Measurements from ENCODE around the gene NPAT. TPM values are rescaled to one million over a fixed set of nuclear protein-coding genes. Genes with fewer than 3 reads are reported as not detected.
A peak's percentile ranks its signal among the peaks of the same experiment; 100 is the strongest.
"Not testable (repeated sequence)": the region's sequence is repeated elsewhere in the genome, so short reads cannot be mapped to it uniquely, and the experiment has no call there.

NPAT gene
- total RNA-seq, 2 experiments from 2014 or later = 28.4 to 45.2 TPM

DNA sequence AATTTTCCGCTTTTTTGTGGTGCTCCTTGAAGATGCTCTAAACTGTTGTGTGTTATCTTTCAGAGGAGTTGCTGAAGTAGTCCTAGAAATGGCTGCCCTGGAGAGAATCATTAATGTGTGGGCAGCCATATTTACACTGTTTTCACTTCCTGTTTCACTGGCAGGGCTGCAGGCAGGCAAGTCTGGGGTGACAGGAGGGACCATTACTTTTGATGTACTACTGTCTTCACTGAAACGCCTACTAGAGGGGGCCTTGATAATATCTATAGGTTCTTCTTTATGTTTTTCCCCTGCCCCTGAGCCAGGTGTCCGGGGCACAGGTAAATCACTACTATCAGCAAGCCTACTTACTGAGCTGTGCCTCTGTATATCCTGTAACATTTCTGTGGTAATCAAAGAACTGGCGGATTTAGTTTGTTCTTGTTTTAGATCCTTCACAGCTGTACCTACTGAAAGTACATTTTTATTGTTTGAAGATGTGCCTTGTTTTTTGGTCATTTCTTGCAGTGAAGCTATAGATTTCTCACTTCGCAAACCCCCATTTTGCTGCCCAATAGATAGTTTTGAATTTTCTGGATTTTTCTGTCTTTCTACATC is 61.4 kb downstream of the NPAT start:
- H3K36me3 Mint-ChIP-seq (ENCODE audit: low read depth) = peaks cover 37% of the 10 kb centered on the region
- H3K4me3 Mint-ChIP-seq = no peak overlapping the region
- no peaks in the 10 kb centered on the region for H3K27me3 Mint-ChIP-seq
- ChIA-PET CTCF (interaction anchor here (1.1 to 1.3 kb wide), 2 partner anchors 11 to 14 kb away, joined by 3 to 6 read pairs; no protein-coding TSS in a partner anchor), POLR2A (interaction anchor here (0.6 kb wide), 1 partner anchor 16 kb away, joined by 3 read pairs; no protein-coding TSS in a partner anchor)
- intact Hi-C loops (cut with DNase I, micrococcal nuclease) = no loop called here
- H3K27ac Mint-ChIP-seq = peak overlapping the region; percentile 64
- peak; percentile 57 for ATAC-seq
- DNase-seq = peak; percentile 13
- no peaks in the 10 kb centered on the region for H3K9me3 Mint-ChIP-seq (ENCODE audit: low read depth)
- peaks cover 12% of the 10 kb centered on the region for H3K4me1 Mint-ChIP-seq

DNA sequence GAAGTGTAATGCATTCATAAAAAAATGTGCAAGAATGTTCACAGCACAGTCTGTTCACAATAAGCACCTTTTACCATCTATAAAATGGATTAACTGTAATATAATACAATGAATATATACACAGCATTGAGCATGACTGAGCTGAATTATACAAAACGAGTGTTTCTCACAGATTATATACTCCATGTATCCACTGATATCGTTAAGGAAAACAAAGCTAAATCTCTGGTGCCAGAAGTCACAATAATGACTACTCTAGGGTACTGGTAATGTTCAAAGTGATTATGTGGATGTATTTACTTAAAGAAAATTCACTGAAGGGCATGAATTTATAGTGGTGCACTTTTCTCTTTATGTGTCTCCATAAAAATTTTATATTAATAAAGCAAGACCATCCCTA is 67.8 kb downstream of the NPAT start:
- H3K4me3 Mint-ChIP-seq = no peak overlapping the region
- intact Hi-C loops (cut with DNase I, micrococcal nuclease) = no loop called here
- H3K4me1 Mint-ChIP-seq = no peaks in the 10 kb centered on the region
- CTCF ChIA-PET = no interaction called here
- H3K27ac Mint-ChIP-seq = no peak overlapping the region
- no peaks in the 10 kb centered on the region for H3K9me3 Mint-ChIP-seq (ENCODE audit: low read depth)
- DNase-seq (no peak), ATAC-seq (no peak)
- no peaks in the 10 kb centered on the region for H3K27me3 Mint-ChIP-seq
- peaks cover 30% of the 10 kb centered on the region for H3K36me3 Mint-ChIP-seq (ENCODE audit: low read depth)
- POLR2A ChIA-PET = no interaction called here

GRCh38 chr11:108148556-108148955 is 73.9 kb downstream of the NPAT start:
- CTCF ChIA-PET = interaction anchor here (1.0 to 1.2 kb wide), 2 partner anchors 11 to 23 kb away, joined by 5 to 6 read pairs; no protein-coding TSS in a partner anchor
- peak overlapping the region; percentile 65 for H3K27ac Mint-ChIP-seq
- H3K4me1 Mint-ChIP-seq = peaks cover 12% of the 10 kb centered on the region
- H3K4me3 Mint-ChIP-seq = no peak overlapping the region
- ATAC-seq = no peak
- no peaks in the 10 kb centered on the region for H3K9me3 Mint-ChIP-seq (ENCODE audit: low read depth)
- DNase-seq = no peak
- intact Hi-C loops (cut with DNase I, micrococcal nuclease) = no loop called here
- POLR2A ChIA-PET = no interaction called here
- peaks cover 61% of the 10 kb centered on the region for H3K36me3 Mint-ChIP-seq (ENCODE audit: low read depth)
- no peaks in the 10 kb centered on the region for H3K27me3 Mint-ChIP-seq

DNA sequence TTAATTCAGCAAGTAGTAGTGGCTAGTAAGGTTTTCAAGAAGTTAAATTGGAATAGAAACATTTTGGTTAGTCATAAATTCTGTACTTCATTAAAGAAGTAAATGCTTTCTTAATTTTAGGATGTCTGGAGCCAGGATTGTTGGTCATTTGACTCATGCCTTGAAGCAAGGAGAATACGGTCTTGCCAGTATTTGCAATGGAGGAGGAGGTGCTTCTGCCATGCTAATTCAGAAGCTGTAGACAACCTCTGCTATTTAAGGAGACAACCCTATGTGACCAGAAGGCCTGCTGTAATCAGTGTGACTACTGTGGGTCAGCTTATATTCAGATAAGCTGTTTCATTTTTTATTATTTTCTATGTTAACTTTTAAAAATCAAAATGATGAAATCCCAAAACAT is 75.3 kb downstream of the NPAT start:
- intact Hi-C loops (cut with DNase I, micrococcal nuclease) = no loop called here
- ChIA-PET CTCF (interaction anchor here (0.7 to 1.2 kb wide), 3 partner anchors 10 to 139 kb away, joined by 3 read pairs; partner anchors contain the start of gene CUL5), POLR2A (no interaction called here)
- Mint-ChIP-seq H3K27ac (peak overlapping the region; percentile 19), H3K36me3 (ENCODE audit: low read depth) (peaks cover 63% of the 10 kb centered on the region), H3K9me3 (ENCODE audit: low read depth) (no peaks in the 10 kb centered on the region), H3K27me3 (no peaks in the 10 kb centered on the region), H3K4me3 (no peak overlapping the region), H3K4me1 (peaks cover 12% of the 10 kb centered on the region)
- DNase-seq (no peak), ATAC-seq (no peak)

DNA sequence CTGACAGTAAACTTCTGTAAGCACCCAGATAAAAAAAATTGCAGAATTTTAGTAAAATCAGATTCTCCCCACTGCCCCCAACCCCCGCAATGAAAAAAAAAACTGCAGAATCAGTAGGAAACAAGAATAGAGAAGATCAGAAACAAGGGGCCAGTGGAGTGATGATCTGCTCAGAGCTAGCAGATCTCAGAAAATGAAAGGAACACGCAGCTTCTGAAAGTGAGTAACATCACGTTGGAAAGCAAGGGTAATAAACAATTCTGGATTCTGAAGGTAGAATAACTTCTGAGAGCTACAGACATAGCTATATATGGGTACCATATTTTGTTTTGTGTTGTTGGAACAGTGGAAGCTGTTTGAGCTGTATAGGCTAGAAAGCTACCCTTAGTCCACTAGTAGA is 77.8 kb downstream of the NPAT start:
- no peaks in the 10 kb centered on the region for H3K27me3 Mint-ChIP-seq
- intact Hi-C loops (cut with DNase I, micrococcal nuclease) = loop anchor here in 1 of 2 experiments (5.0 kb wide), 1 partner anchor 48 kb away; no protein-coding TSS in a partner anchor
- DNase-seq = no peak
- ATAC-seq = peak; percentile 70
- ChIA-PET CTCF (interaction anchor here (0.5 to 0.9 kb wide), 3 partner anchors 26 to 504 kb away, joined by 3 to 6 read pairs (median 3); no protein-coding TSS in a partner anchor), POLR2A (interaction anchor here (0.6 kb wide), 1 partner anchor 42 kb away, joined by 5 read pairs; no protein-coding TSS in a partner anchor)
- peaks cover 63% of the 10 kb centered on the region for H3K36me3 Mint-ChIP-seq (ENCODE audit: low read depth)
- no peaks in the 10 kb centered on the region for H3K9me3 Mint-ChIP-seq (ENCODE audit: low read depth)
- peaks cover 12% of the 10 kb centered on the region for H3K4me1 Mint-ChIP-seq
- peak overlapping the region; percentile 52 for H3K27ac Mint-ChIP-seq
- no peak overlapping the region for H3K4me3 Mint-ChIP-seq

- Mint-ChIP-seq H3K27ac (no peak overlapping the region), H3K4me3 (no peak overlapping the region), H3K27me3 (no peaks in the 10 kb centered on the region), H3K36me3 (ENCODE audit: low read depth) (peaks cover 59% of the 10 kb centered on the region), H3K4me1 (peaks cover 17% of the 10 kb centered on the region), H3K9me3 (ENCODE audit: low read depth) (no peaks in the 10 kb centered on the region)
- no peak for ATAC-seq
- no peak for DNase-seq
- ChIA-PET CTCF (interaction anchor here (1.5 to 1.6 kb wide), 2 partner anchors 24 to 29 kb away, joined by 4 to 6 read pairs; no protein-coding TSS in a partner anchor), POLR2A (no interaction called here)
- intact Hi-C loops (cut with DNase I, micrococcal nuclease) = loop anchor here in 1 of 2 experiments (5.0 kb wide), 1 partner anchor 50 kb away; no protein-coding TSS in a partner anchor
Observed at GRCh38 chr11:108142304-108142703, 80.1 kb downstream of the NPAT start.

DNA sequence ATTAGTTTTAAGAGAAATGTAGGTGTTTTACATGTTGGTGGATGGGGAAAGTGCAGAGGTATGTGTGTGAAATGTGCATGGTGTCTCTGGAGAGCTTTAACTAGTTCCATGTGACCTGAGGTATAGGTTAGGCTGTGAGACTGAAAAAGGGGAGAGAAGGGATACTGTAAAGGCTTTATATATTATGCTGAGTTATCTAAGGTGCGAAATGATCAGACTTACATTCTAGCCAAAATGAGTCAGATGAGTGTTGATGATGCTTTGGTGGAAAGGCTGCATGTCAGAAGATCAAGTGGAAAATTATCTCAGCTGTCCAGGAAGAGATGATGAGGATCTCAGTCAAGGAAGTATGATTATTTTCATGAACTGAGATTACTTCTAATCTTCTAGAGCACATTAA is 85.2 kb downstream of the NPAT start:
- Mint-ChIP-seq H3K27ac (peak overlapping the region; percentile 75), H3K4me1 (peaks cover 26% of the 10 kb centered on the region), H3K27me3 (no peaks in the 10 kb centered on the region), H3K4me3 (no peak overlapping the region), H3K9me3 (ENCODE audit: low read depth) (no peaks in the 10 kb centered on the region), H3K36me3 (ENCODE audit: low read depth) (peaks cover 38% of the 10 kb centered on the region)
- intact Hi-C loops (cut with DNase I, micrococcal nuclease) = loop anchor here (2.0 to 5.0 kb wide), 4 partner anchors 86 to 510 kb away; partner anchors contain the start of genes ATM (in 1 of the 2), C11orf65 (in 1 of the 2) and NPAT (in 1 of the 2)
- DNase-seq (no peak), ATAC-seq (peak; percentile 74)
- ChIA-PET CTCF (interaction anchor here (1.3 to 1.4 kb wide), 2 partner anchors 9 to 11 kb away, joined by 3 to 5 read pairs; no protein-coding TSS in a partner anchor), POLR2A (no interaction called here)

- ATAC-seq (peak; percentile 60), DNase-seq (peak; percentile 60)
- no peak overlapping the region for H3K4me3 Mint-ChIP-seq
- H3K36me3 Mint-ChIP-seq (ENCODE audit: low read depth) = peaks cover 38% of the 10 kb centered on the region
- no peaks in the 10 kb centered on the region for H3K27me3 Mint-ChIP-seq
- H3K9me3 Mint-ChIP-seq (ENCODE audit: low read depth) = no peaks in the 10 kb centered on the region
- ChIA-PET CTCF (interaction anchor here (0.5 kb wide), 1 partner anchor 262 kb away, joined by 3 read pairs; no protein-coding TSS in a partner anchor), POLR2A (no interaction called here)
- H3K27ac Mint-ChIP-seq = peak overlapping the region; percentile 80
- H3K4me1 Mint-ChIP-seq = peaks cover 26% of the 10 kb centered on the region
- intact Hi-C loops (cut with DNase I, micrococcal nuclease) = loop anchor here (1.0 to 5.0 kb wide), 5 partner anchors 86 to 511 kb away; partner anchors contain the start of genes NPAT (in 2 of the 2), ATM (in 1 of the 2) and C11orf65 (in 1 of the 2)
Observed at GRCh38 chr11:108135845-108136544, 86.4 kb downstream of the NPAT start.

- CTCF ChIA-PET; H3K9me3 Mint-ChIP-seq (ENCODE audit: low read depth); intact Hi-C loops (cut with DNase I, micrococcal nuclease); H3K27me3 Mint-ChIP-seq; POLR2A ChIA-PET; ATAC-seq; H3K4me3 Mint-ChIP-seq; DNase-seq; H3K27ac Mint-ChIP-seq: not testable (repeated sequence)
- Mint-ChIP-seq H3K36me3 (ENCODE audit: low read depth) (peaks cover 36% of the 10 kb centered on the region), H3K4me1 (peaks cover 23% of the 10 kb centered on the region)
Observed at GRCh38 chr11:108132993-108133538, 89.4 kb downstream of the NPAT start.

GRCh38 chr11:108131993-108132392 is 90.4 kb downstream of the NPAT start:
- Mint-ChIP-seq H3K36me3 (ENCODE audit: low read depth) (peaks cover 37% of the 10 kb centered on the region), H3K9me3 (ENCODE audit: low read depth) (no peaks in the 10 kb centered on the region), H3K4me3 (no peak overlapping the region), H3K4me1 (peaks cover 17% of the 10 kb centered on the region), H3K27ac (peak overlapping the region; percentile 66), H3K27me3 (no peaks in the 10 kb centered on the region)
- DNase-seq (no peak), ATAC-seq (no peak)
- intact Hi-C loops (cut with DNase I, micrococcal nuclease) = no loop called here
- ChIA-PET POLR2A (no interaction called here), CTCF (no interaction called here)

GRCh38 chr11:108128772-108129171 is 93.7 kb downstream of the NPAT start:
- POLR2A ChIA-PET = interaction anchor here (0.5 kb wide), 1 partner anchor 93 kb away, joined by 3 read pairs; the partner anchor contains the start of gene NPAT
- DNase-seq (no peak), ATAC-seq (no peak)
- Mint-ChIP-seq H3K4me1 (peaks cover 15% of the 10 kb centered on the region), H3K4me3 (no peak overlapping the region), H3K27ac (no peak overlapping the region), H3K27me3 (no peaks in the 10 kb centered on the region), H3K36me3 (ENCODE audit: low read depth) (peaks cover 44% of the 10 kb centered on the region), H3K9me3 (ENCODE audit: low read depth) (no peaks in the 10 kb centered on the region)
- CTCF ChIA-PET = interaction anchor here (1.2 kb wide), 2 partner anchors 9 to 34 kb away, joined by 3 to 8 read pairs; no protein-coding TSS in a partner anchor
- intact Hi-C loops (cut with DNase I, micrococcal nuclease) = no loop called here
